ENCODE measurements around the gene FAM13A.

- TF ChIP-seq, protein P1, sequence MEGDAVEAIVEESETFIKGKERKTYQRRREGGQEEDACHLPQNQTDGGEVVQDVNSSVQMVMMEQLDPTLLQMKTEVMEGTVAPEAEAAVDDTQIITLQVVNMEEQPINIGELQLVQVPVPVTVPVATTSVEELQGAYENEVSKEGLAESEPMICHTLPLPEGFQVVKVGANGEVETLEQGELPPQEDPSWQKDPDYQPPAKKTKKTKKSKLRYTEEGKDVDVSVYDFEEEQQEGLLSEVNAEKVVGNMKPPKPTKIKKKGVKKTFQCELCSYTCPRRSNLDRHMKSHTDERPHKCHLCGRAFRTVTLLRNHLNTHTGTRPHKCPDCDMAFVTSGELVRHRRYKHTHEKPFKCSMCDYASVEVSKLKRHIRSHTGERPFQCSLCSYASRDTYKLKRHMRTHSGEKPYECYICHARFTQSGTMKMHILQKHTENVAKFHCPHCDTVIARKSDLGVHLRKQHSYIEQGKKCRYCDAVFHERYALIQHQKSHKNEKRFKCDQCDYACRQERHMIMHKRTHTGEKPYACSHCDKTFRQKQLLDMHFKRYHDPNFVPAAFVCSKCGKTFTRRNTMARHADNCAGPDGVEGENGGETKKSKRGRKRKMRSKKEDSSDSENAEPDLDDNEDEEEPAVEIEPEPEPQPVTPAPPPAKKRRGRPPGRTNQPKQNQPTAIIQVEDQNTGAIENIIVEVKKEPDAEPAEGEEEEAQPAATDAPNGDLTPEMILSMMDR (conservative IDR thresholded peaks at IDR 0.05; ENCODE audit: low read depth, low read length): no peak
- no peak for TF ChIP-seq FOS (IDR thresholded peaks at IDR 0.05; ENCODE audit: low read depth, low read length)
- no peak for TF ChIP-seq RFX5 (IDR thresholded peaks at IDR 0.05; ENCODE audit: low read depth, low read length)
Measured at GRCh38 chr4:88735564-88735963, 321.4 kb downstream of the FAM13A start.

All from IMR-90 (cell line).